GM21528 (cell line): ENCODE data around the gene MCFD2.

Experiments used
- ATAC-seq: cut with Tn5 transposase; IDR thresholded peaks from one replicate; pipeline ENCODE4 v1.9.1; 2021; ENCODE audit warnings: mild to moderate bottlenecking, moderate library complexity; ENCODE audit not compliant: unreplicated experiment, low FRiP score

Gene MCFD2

DNA sequence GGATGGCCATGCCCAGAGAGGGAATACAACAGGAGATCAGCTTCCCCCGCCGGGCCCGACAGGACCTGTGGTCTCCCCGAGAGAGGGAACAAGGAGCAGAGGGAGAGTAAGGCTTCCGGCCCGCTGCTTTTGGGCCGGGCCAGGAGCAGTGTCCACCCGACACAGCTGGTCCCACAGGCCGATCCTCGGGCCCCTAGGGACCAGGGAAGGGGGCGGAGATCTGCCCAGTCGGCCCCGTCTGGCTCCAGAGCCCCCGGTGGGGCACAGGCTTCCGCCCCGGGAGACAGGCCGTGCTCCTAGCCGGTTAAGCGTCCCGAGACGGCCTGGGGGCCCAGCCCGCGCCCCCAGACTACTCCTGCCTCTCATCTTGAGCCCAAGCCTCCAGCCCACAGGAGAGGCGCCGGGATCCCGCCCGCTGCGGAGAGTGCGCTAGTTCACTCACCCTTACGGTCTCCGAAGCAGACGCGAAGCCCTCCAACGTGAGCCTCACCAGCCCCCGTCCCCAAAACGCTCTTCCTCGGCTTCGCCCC, at the start of gene MCFD2:
Gene MCFD2 (minus strand): TSS at position 526 of the 530 bp plus-strand sequence. CDS start 6,635 bp downstream, outside the sequence.
- ATAC-seq: peak; percentile 13

DNA sequence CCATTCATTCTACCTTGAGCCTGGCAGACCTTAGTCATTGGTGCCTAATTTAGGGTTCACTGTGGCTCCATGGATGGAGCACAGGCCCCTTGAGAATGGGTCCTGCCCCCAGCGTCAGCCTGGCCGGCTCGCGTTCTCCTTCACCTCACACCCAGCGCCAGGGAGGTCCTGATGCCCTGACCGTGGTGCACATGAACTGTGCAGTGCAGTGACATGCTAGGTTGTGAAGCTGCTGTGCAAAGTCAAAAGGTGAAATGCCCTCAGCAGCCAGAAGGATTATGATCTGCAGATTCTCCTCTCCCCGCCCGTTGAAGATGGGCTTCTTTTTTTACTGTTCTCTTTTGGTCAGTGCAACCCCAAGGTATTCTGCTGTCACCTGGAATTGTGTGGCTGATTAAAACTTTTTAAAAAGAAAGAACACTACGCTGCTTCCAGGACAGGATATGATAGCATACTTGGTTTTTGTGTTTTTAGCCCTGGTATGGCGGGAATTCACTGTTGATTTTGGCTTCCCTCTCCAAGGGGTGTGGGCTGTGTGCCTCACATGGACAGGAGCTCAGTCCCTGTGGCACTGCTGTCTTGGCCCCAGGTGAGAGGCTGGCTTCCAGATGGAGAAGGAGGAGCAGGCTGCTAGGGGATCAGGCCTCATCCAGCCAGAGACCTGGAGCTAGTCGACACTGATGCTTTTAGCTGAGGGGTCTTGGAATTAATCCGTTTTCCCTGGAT, 49.4 kb upstream of the MCFD2 start:
- ATAC-seq: no peak

DNA sequence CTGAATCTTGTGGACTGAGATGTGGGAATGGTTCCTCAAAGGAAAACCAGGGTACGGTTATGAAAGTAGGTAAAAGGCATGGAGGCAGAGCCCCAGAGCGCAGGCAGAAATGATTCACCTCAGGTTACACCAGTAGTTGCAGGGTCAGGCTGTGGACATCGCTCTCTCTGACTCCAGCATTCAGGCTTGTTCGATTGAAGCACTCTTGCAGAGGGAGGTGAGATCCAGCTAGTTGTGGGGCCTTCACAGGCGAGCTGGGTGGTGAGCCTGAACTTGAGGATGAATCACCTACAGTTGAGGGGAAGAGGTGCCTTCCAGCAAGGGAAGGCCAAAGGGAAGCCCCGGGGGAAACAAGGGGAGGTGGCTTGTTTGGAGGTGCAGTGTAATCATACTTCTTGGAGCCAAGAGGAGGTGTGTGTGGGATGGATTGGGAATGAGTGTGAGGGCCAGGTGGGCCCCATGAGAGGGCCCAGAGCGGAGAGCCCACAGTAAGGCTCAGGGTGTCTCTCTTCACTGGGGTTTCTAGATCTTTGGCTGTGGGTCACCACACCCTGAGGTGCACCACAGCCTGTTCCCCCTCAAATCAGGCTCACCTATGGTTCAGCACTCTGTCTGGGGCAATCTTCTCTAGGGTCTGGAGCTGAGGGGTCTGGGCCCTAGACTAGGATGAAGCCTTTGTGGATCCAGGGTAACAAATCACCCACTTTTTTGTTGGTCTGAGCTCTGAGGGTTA, 48.5 kb upstream of the MCFD2 start:
- no peak for ATAC-seq

DNA sequence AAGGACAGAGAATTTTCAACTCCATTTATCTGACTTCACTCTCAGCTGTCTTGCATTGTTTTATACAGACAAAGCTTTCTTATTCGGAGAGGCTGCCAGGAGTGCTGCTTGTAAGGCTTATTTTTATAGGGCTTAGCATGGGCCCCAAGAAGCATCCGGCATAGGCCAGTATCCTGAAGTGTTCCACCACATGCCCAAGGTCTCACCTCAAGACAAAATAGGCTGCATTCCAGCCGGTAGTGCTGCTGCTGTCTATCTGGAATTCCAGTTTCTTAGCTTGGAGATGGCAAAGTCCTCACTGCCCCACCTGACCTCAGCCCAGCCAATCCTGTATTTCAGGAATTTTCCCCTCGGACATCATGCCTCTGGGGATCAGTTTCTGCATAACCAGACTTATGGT, 47.6 kb upstream of the MCFD2 start:
- ATAC-seq: no peak

DNA sequence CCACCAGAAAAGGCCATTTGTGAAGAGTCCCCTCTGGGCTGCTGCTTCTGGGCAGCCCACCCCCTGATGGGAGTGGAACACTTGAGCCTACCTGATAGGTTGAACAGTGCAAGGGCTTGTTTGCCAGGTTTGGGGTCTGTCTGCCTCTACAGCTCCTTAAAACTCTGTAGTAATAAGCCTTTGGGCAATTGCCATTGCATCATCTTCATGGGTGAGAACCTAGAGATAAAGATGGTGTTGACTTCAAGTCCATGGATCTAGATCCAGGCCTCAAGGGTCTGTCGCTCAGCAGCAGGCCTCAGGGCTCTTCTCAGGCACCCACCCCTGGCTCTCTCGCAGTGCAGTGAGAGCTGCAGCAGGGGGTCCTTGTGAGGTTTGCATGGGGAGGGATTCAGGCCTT, 47.1 kb upstream of the MCFD2 start:
- no peak for ATAC-seq

DNA sequence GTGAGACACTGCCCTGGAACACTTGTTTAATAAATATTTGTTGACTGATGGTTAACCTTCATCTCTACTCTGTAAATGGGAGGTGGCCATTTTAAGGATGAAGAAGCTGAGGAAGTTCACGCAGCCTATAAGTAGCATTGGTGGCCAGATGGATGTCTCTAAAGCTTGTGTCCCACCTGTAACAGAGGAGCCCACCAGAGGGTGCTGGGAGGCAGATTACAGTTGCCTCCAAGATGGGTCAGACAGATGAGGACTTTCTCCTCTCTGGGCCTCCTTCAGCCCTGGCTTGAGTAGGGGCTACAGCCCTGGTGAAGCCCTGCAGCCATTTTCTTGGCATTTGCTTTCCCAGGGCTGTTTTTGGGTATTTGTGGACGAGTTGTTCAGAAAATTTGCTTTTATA, 45.0 kb upstream of the MCFD2 start:
- ATAC-seq: no peak

DNA sequence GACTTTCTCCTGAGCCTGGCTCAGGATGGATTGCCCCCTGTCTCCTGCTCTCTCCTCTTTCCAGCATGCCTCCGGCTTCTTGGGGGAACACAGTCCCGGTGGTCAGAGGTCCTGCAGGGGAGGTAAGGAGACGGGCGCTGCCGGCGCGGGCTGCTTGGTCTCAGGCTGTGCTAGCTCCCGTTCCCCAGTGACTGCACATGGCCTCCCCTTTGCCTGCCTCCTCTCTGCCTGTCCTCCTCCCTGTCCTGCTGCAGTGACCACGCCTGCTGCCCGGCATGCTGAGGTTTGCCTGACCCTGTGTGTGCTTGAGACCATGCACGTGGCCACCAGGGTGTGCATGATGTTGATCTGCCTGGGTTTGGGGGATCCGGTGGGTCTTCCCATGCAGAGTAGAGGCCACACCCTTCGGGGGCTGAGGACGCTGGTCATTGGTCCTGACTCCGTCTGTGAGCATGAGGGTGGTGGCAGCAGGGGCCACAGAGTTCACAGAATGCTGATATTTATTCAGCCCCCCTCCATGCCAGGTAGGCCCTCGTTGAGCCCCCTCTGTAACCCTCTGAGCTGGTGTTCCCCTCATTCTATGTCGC, 42.9 kb upstream of the MCFD2 start:
- ATAC-seq: no peak

DNA sequence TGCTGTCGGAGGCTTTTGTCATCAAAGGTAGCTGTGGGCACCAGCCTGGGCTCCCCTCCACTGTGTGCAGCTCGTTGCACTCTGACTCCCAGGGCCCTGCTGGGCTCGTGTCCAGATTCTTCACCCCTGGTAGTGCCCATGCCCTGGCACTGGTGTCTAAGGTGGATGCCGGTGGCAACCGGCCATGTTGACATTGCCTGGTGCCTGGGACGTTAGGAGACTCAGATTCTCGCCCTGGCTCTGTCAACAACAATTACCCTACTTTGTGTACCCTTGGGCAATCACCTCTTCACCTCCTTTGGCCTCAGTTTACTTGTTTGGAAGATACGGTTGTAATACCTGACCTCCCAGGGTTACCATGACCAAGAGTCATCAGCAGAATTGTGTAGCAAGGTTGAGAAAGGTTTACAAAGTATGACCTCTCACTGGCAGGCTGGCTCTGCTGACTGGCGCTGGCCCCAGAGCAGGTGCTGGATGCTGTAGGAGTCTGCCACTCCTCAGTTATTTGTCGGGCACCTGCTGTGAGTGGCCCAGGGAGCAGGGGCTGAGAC, 41.5 kb upstream of the MCFD2 start:
- no peak for ATAC-seq

DNA sequence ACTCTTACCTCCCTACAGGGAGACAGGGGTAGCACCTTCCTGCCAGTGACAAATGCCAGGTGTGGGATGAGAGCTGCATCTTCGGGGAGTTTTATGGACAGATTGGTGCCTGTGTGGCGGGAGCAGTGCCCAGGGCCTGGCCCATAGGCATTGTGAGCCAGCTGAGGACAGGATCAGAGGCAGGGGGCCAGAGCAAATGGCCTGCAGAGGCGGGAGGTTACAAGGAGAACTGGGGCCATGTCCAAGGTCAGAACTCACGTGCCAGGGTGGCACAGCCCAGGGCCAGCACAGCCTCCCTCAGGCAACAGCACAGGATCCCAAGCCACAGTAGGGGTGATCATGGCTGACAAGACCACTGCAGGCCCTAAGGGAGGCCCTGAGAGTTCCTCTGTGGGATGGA, 40.2 kb upstream of the MCFD2 start:
- no peak for ATAC-seq

DNA sequence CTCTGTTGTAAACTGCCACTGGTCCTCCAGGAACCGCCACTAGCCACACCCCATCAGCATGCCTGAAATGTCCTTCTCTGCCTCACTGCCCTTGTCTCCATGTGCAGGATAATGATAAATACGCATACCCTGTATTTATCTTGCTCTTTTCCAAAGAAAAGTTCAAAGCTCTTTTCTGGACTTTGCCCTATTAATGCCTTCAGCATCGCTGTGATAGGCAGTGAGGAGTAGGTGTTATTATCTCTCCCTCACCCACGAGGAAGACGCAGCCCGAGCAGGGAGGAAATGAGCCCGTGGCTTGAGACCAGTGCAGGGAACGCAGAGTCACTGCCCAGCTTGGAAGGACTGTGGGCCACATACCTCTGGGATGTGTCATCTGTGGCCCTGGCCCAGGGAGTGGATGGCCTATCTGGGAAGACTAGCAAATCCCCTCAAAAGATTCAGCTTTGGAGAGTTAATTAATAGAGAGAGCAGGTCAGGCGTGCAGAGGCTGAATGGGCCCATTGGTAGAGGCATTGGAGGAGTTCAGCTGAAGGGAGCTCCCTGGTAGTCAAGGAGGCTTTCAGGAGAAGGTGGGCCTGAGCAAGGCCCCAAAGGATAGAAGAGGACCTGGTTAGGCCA, 39.5 kb upstream of the MCFD2 start:
- ATAC-seq: no peak

DNA sequence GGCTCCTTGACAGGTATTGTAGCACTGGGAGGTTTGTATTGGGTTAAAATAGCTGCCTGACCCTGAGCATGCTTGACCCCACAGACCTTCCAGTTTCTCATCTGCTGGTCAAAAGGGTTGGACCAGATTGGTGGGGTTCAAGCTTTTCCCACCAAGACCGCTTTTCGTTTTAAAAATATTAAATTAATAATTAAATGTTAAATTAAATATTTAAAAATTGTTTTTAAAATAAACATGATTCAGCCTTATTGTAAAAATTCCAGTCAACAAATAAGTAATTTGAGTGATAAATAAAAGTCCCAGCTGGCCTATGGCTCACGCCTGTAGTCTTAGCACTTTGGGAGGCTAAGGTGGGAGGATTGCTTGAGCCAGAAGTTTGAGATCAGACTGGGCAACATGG, 36.6 kb upstream of the MCFD2 start:
- no peak for ATAC-seq

DNA sequence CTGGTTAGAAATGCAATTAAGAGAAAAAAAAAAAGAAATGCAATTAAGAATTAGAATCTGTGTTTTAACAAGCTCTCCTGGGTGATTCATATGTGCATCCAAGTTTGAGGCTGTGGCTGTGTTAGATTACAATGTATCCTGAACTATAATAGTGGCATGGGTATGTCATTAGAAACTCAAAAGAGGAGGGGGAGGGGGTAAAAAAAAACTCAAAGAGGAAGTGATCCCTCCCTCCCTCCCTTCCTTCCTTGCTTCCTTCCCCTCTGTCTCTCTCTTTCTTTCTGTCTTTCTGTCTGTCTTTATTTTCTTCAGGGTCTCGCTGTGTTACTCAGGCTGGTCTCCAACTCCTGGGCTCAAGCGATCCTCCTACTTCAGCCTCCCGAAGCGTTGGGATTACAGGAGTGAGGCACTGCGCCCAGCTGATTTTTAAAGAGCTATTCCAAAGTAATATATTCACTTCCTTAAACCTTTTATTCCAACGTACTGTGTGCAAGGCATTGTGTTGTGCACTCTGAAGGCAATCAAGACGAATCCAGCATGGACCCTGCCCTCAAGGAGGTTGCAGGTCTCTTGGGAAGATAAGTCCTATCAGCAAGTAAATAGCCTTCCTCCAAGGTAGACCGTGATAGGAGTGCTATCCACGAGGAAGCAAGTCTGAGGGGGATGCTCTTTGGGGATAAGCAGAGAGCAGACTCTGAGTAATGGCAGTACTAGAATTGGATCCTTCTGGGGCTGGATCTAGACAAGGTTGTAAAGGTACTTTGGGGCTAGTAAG, 35.9 kb upstream of the MCFD2 start:
- ATAC-seq: no peak

DNA sequence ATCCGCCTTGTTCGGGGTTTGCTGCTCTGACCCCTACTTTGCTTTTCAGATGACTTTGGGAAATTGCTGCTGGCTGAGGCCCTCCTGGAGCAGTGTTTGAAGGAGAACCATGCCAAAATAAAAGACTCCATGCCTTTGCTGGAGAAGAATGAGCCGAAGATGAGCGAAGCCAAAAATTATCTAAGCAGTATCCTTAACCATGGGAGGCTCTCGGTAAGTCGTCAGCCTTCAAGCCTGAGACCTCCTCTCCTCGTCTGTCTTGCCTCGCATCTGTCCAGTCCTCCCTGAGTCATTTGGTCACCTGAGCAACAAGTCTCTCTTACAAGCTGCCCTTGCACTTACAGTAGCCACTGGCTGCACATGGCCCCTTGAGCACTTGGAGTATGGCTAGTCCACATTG, 34.7 kb upstream of the MCFD2 start:
- no peak for ATAC-seq

DNA sequence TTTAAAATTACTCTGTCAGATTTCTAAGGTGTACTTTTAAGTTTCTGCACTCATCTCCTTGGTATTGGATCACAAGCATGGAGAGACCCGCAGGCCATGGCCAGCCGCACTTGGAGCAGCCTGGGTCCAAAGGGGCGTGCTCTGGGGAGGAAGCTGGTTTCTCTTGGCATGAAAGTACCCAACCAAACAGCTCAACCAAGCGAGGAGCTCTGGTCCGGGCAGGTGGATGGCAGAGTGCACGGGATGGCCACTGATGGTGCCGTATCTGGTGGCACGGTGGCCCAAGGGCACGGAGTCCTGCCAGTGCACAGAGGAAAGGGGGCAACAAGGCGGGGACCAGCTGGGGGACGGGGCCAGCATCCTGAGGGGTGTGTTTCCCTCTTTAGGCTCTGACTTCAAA, 32.2 kb upstream of the MCFD2 start:
- no peak for ATAC-seq

DNA sequence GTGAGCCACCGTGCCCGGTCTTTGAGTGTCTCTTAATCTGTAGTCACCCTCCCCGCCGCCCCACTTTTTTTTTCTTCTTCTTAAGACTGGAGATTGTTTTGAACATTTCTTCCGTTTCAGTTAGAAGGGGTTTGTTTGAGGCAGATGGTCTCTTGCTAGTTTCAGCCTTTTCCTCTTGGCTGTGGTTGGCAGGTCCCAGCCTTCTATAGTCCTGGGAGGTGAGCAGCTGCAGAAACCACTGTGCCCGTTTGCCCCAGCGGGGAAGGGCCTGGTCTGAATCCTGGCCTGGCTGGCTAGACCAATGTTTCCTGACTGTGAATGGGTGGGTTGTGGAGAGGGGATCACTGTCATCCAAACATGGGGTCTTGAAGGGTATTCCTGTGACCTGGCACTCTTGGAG, 30.1 kb upstream of the MCFD2 start:
- ATAC-seq: no peak

DNA sequence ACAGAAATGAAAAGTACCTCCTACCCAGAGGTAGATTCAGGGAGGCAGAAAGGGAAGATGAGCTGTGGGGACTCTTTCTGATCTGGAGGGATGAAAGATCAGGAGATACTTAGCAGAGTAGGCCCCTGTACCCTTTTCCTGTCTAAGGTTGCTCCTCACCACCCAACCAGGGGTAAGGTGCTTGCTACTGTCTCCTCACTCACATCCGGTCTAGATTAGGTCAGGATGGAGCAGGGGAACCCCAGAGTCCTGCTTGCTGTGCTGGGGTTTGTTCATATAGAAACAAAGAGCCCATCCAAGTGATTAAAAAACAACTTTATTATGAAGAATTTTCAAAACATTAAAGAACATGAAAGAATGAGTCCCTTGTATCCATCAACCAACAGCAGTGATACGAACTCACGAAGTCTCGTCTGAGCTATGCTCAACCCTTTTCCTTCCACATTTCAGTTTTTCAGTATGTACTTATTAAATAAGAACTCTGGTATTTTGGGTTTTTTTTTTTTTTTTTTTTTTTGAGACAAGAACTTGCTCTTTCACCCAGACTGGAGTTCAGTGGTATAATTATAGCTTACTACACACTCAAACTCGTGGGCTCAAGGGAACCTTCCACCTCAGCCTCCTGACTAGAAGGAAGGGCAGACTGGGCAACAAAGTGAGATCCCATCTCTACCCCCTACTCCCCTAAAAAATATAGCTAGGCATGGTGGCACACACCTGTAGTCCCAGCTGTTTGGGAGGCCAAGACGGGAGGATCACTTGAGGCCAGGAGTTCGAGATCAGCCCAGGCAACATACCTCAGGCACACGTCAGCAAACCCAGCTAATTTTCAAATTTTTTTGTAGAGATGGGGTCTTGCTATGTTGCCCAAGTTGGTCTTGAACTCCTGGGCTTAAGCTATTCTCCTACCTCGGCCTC, 28.5 kb upstream of the MCFD2 start:
- peak; percentile 39 for ATAC-seq

DNA sequence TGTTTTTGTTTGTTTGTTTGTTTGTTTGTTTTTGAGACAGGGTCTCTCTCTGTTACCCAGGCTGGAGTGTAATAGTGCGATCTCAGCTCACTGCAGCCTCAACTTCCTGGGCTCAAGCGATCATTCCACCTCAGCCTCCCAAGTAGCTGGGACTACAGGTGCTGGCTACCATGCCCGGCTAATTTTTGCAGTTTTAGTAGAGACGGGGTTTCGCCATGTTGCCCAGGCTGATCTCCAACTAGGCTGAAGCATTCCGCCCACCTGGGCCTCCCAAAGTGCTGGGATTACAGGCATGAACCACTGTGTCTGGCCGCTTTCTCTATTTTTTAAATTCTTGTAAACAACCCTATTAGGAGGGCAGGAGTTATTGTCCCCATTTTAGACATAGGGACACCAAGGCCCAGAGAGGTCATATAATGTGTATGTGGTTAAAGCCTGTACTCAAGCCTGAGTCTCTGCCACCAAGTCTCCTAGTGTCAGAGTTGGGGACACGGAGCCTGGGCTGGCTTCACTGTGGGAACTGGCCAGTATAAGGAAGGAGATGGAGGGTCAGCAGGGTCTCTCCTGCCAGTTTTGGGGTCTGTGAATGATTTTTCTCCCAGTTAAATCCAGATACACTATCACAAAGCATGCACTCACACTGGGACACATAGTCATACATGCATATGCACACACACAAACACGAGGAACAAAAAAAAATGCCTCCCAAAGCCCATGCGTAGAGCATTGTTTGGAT, 27.5 kb upstream of the MCFD2 start:
- no peak for ATAC-seq

DNA sequence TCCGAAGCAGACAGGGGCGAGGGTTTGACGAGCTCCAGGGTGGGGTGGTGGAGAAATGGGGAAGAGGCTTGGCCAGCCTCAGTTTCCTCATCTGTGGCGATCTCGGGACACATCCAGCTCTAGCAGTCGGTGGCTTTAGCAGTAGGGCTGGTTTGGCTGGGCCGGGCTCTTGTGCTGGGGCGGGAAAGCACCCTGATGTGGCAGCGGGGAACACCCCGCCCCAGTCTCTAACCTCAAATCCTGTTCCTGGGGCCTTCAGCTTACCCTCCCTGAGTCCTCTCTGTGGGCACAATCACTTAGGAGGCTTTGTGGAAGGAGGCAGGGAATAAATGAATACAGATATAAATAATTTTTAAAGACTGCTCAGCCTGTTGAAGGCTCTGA, 26.5 kb upstream of the MCFD2 start:
- peak; percentile 31 for ATAC-seq
